SK-N-MC (cell line): Measurements from ENCODE around the gene CYTH1.
"Not testable (repeated sequence)": the region's sequence is repeated elsewhere in the genome, so short reads cannot be mapped to it uniquely, and the experiment has no call there.

Experiments used
- EZH2 ChIP-seq: fragments of 200-600 bp; sonication (generic); IDR thresholded peaks from one replicate; pipeline ENCODE4 v1.6.1; 2017; ENCODE audit warnings: antibody characterized with exemption
- POLR2AphosphoS5 ChIP-seq: IDR thresholded peaks from 2 replicates; pipeline ENCODE4 v1.6.1; 2012; ENCODE audit warnings: mild to moderate bottlenecking, low read depth, low read length, borderline replicate concordance

DNA sequence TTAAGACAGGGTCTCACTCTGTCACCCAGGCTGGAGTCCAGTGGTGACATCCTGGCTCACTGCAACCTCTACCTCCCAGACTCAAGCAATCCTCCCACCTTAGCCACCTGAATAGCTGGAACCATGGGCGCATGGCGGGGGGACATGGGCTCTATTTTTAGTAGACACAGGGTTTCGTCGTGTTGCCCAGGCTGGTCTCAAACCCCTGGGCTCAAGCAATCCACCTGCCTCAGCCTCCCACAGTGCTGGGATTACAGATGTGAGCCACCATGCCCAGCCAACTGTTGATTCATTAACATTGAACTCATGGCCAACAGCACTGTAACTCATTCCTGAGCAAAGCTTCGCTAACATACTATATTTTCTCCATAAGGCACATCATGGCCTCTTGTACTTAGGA lies 31.1 kb downstream of the CYTH1 start:
- TF ChIP-seq POLR2AphosphoS5, EZH2: not testable (repeated sequence)
